GM19099 (cell line): ENCODE measurements around the gene FSTL5.

ENCODE experiments used
- POLR2A ChIP-seq: IDR thresholded peaks from 3 replicates; pipeline ENCODE4 v1.6.1; 2011; ENCODE audit warnings: low read depth; ENCODE audit not compliant: insufficient read length; ENCODE audit errors: extremely low read depth

The FSTL5 gene

DNA sequence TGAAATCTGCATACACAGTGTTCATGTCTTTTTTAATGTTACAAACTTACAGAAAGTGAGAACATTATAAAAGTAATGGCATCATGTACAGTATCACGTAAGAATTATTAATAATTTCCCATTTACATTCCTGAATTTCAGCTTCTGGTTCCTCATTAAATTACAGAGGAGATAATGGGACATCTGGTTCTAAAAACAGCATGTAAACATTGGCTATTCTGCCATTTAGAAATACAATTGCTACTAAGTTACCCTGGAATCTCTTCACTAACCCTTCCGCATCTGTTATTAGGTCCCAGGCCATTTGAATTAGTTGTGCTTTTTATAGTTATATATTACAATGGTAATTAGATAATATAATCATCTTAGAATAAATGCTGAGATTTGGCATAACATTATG is 505.1 kb downstream of the FSTL5 start:
- TF ChIP-seq POLR2A = no peak

- no peak for TF ChIP-seq POLR2A
Observed at GRCh38 chr4:161657616-161658015, 506.2 kb downstream of the FSTL5 start.

- TF ChIP-seq POLR2A = no peak
Observed at GRCh38 chr4:161656594-161656993, 507.2 kb downstream of the FSTL5 start.

DNA sequence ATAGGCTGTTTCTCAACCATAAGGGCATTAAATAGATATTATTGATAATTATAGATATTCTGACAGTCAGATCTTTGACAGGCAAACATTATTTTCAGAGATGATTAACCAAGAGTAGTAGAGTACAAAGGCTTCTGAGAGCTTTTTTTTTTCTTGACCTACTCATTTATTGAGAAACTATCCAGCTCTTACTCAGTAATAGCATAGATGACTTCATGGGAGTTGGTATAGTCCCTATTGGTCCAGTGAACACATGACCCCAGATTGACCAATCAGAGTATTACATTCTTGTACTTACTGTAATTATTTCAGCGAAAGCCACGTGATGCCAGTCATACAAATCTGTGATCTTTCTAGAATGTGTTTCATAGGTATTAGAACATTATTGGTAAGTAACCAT is 508.7 kb downstream of the FSTL5 start:
- no peak for TF ChIP-seq POLR2A

- TF ChIP-seq POLR2A = no peak
Observed at GRCh38 chr4:161653697-161654096, 510.1 kb downstream of the FSTL5 start.

DNA sequence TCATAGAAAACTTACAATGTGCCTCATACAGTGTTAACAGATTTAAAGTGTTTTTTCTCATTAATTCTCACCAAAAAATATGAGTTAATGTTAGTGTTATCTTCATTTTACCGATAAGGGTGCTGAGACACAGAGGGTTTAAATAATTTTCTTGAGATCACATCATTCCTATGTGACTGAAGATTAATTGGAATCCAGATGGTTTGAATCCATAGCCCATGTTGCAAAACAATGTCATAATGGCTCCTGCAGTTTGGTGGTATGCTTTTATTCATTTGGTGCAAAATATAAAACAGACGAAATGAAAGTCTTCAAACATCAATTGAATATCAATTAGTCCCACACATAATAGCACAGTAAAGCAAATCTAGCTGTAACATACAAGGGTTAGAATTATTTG is 512.2 kb downstream of the FSTL5 start:
- no peak for TF ChIP-seq POLR2A

- TF ChIP-seq POLR2A = no peak
Observed at GRCh38 chr4:161650812-161651211, 513.0 kb downstream of the FSTL5 start.

DNA sequence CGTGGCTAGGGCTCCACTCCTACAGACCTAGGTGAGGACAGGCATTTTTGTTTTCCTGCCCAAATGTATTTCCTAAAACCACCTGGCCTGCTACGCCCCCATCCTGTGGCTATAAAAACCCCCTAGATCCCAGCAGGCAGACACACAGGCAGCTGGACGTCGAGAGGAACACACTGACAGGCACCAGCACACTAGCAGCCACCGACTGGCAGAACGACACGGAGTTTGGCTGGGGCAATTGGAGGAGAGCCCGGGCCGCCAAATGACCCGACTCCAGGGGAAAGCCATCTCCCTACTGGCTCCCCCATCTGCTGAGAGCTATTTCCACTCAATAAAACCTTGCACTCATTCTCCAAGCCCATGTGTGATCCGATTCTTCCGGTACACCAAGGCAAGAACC is 516.0 kb downstream of the FSTL5 start:
- no peak for TF ChIP-seq POLR2A

DNA sequence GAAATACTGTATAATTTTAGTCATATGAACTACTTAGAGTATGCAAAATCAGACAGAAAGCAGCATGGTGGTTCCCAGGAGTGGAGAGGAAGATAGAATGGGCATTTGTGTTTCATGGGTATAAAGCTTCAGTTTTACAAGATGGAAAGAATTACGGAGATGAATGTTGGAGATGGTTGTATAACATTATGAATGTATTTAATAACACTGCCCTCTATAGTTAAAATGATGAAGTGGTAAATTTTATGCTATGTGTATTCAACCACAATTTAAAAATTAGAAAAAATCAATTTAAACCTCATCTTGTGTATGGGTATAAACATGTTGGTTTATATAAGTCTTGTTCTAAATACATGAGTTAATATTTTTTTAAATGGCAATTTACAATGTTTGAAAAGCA is 521.1 kb downstream of the FSTL5 start:
- TF ChIP-seq POLR2A = no peak

- no peak for TF ChIP-seq POLR2A
Observed at GRCh38 chr4:161629694-161630441, 533.9 kb downstream of the FSTL5 start.

DNA sequence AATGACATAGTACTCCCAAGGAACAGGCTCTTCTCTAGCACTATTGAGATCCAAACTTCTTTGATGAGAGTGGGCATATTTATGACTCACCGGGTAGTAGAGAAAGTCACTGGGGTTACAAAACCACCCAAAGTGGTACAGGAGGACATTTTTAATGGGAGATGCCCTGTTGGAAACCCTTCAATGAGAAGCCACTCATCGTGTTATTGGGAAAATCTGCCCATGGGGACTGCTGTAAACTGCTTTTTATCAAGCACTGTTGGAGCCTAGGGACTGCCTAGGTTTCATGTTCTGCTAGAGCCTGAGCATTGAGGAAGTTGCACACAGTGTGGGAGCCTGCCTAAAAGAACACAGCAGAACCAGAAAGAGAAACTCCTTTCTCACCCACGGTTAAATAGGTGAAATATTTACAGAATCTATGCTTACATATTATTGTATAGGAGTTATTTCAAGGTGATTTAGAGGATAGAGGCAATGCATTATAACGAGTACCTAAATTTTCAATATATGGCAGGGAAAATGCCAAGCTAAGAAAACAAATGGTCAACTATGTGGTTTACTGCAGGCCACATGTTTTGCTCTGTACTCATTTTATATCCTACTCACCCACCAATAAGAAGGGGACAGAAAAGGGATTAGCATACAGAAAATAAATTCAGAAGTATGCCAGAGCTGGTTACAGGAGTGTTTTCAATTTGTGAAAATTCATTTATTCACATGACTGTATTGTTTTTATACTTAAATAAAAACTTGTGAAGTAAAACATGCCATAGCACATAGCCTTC is 559.1 kb downstream of the FSTL5 start:
- TF ChIP-seq POLR2A = no peak

DNA sequence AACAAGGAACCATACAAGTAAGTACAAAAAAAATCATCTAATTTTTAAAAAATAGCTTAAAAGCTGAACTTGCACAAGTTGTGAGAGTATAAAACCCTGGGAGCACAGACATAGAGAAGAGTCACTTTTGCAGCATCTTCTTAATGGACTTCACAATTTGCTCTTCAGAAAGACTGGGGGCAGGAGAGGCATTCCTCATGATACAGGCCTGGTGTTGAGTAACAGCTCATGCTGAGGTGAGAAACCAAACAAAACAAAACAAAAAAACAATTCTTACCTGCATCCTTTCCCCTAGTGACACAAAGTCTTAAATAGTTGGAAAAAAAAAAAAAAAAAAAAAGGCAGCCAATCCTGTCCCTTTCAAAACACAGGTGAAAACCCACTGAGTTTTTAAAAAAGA is 562.8 kb downstream of the FSTL5 start:
- no peak for TF ChIP-seq POLR2A

DNA sequence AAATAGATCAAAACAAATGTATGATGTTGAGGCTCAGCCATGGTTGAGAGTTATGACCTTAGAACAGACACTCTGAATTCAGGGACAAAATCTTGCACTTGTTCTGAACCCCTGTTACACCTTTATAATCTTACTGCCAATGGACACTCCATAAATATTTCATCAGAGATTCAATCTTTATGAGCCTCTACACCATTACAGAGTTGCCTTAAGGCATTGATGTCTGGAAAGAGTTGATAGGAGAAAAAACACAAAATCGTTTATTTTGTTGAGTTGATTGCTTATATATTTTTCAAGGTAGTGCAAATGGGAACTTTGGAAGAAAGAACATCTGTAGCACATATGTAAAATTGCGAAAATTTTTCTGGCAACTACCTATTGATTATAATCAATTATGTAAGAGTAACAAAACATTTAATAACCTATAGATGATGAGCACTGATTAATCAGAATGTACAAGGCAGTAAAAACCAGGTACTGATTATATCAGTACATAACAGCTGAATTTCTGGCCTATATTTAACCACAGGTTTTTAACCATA is 568.5 kb downstream of the FSTL5 start:
- no peak for TF ChIP-seq POLR2A

DNA sequence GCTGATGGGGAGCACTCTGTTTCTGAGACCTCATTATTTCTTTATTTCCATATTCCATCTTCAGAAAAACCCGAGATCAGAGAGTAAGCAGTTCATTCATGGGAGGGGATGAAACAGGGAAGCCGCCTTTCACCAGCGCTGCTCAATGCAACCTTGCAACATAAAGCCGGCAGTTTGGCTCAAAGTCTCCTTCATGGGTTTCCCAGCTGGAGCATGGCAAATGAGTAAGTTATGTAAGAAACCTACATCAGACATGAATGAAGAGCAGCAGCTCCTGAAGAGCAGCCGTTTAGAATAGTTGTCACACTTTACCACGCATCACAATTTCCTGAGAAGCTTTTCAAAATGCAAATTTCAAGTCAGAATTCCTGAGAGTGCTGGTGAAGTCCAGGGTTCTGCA is 578.8 kb downstream of the FSTL5 start:
- TF ChIP-seq POLR2A = no peak

DNA sequence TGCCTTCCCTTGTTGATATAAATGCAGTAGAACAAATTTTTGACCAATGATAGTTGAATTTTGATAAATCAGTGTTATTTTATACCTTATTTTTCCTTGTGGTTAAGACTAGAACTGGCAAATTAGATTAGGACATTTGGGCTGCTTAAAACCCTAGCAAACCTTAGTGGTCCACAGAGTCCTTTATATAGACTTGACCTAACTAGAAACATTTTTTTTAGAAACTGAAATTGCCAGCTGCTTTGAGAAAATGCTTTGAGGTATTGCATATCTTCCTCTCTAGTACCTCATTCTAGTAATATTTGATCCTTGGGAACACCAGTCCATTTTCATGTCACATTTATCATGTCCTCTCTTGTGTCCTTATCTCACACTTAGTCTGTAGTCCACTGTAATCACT is 580.3 kb downstream of the FSTL5 start:
- TF ChIP-seq POLR2A = no peak
